Upper lobe of left lung (tissue), 4 donors: Measurements from ENCODE around the gene CWF19L2.
"Not testable (repeated sequence)": the region's sequence is repeated elsewhere in the genome, so short reads cannot be mapped to it uniquely, and the experiment has no call there.

Experiments used
- POLR2A ChIP-seq, 4 donors: fragments of 450-650 bp; IDR thresholded peaks; one replicate each; pipeline ENCODE4 v1.5.1; 2016 to 2017; ENCODE audit warnings: antibody characterized with exemption in 4 of 4, mild to moderate bottlenecking in 2 of 4
- TF ChIP-seq, protein P1 (sequence below), 6 experiments: fragments of 450-650 bp in 4 of 6; fragments of 200-600 bp in 2 of 6; sonication (generic) in 2 of 6; IDR thresholded peaks; one replicate each; pipeline ENCODE4 v1.5.1; 2016 to 2019; ENCODE audit warnings: antibody characterized with exemption in 6 of 6

DNA sequence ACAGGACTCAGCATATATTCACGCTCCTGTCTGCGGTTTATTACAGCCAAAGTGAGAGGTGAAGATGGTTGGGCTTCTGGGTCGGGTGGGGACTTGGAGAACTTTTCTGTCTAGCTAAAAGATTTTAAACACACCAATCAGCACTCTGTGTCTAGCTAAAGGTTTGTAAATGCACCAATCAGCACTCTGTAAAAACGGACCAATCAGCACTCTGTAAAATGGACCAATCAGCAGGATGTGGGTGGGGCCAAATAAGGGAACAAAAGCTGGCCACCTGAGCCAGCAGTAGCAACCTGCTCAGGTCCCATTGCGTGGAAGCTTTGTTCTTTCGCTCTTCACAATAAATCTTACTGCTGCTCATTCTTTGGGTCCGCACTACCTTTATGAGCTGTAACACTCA lies 39.7 kb upstream of the CWF19L2 start:
- TF ChIP-seq, protein P1, sequence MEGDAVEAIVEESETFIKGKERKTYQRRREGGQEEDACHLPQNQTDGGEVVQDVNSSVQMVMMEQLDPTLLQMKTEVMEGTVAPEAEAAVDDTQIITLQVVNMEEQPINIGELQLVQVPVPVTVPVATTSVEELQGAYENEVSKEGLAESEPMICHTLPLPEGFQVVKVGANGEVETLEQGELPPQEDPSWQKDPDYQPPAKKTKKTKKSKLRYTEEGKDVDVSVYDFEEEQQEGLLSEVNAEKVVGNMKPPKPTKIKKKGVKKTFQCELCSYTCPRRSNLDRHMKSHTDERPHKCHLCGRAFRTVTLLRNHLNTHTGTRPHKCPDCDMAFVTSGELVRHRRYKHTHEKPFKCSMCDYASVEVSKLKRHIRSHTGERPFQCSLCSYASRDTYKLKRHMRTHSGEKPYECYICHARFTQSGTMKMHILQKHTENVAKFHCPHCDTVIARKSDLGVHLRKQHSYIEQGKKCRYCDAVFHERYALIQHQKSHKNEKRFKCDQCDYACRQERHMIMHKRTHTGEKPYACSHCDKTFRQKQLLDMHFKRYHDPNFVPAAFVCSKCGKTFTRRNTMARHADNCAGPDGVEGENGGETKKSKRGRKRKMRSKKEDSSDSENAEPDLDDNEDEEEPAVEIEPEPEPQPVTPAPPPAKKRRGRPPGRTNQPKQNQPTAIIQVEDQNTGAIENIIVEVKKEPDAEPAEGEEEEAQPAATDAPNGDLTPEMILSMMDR (IDR thresholded peaks at IDR 0.05): not testable (repeated sequence)
- not testable (repeated sequence) for TF ChIP-seq POLR2A (IDR thresholded peaks at IDR 0.05)
